COLO668 (cell line): Measurements from ENCODE around the gene CMIP.

Experiments used
- DNase-seq: peaks from one replicate; lab custom pipeline; 2025; ENCODE audit not compliant: unreplicated experiment; lab: John Stamatoyannopoulos, UW

CMIP gene

GRCh38 chr16:81527477-81528178 is 83.0 kb downstream of the CMIP start:
- no peak for DNase-seq

GRCh38 chr16:81528256-81528655 is 83.6 kb downstream of the CMIP start:
- DNase-seq, result no peak

- DNase-seq, result no peak
These were observed 85.7 kb downstream of the CMIP start for GRCh38 chr16:81530296-81530721.

- DNase-seq, result no peak
These were observed 86.2 kb downstream of the CMIP start for GRCh38 chr16:81530814-81531213.

GRCh38 chr16:81531419-81531821 is 86.8 kb downstream of the CMIP start:
- no peak for DNase-seq

GRCh38 chr16:81532491-81533174 is 88.0 kb downstream of the CMIP start:
- DNase-seq, result peak; percentile 56

- no peak for DNase-seq
These were observed 88.5 kb downstream of the CMIP start for GRCh38 chr16:81533175-81533507.

GRCh38 chr16:81535679-81536360 is 91.2 kb downstream of the CMIP start:
- no peak for DNase-seq

- DNase-seq, result no peak
These were observed 92.0 kb downstream of the CMIP start for GRCh38 chr16:81536648-81537047.

- no peak for DNase-seq
These were observed 93.3 kb downstream of the CMIP start for GRCh38 chr16:81537721-81538561.

- DNase-seq, result no peak
These were observed 94.6 kb downstream of the CMIP start for GRCh38 chr16:81539009-81539758.

- DNase-seq, result no peak
These were observed 95.3 kb downstream of the CMIP start for GRCh38 chr16:81539759-81540472.

GRCh38 chr16:81541314-81541713 is 96.7 kb downstream of the CMIP start:
- no peak for DNase-seq

GRCh38 chr16:81542609-81543570 is 98.3 kb downstream of the CMIP start:
- no peak for DNase-seq

GRCh38 chr16:81543571-81543970 is 99.0 kb downstream of the CMIP start:
- DNase-seq, result no peak

- DNase-seq, result no peak
These were observed 99.7 kb downstream of the CMIP start for GRCh38 chr16:81544261-81544660.

GRCh38 chr16:81544700-81545271 is 100.2 kb downstream of the CMIP start:
- DNase-seq, result peak; percentile 42

GRCh38 chr16:81545470-81546250 is 101.1 kb downstream of the CMIP start:
- DNase-seq, result no peak
